Measurements from ENCODE around the gene GAS1.

- TF ChIP-seq CTCF (IDR thresholded peaks at IDR 0.05) (no peak), POLR2A (IDR thresholded peaks at IDR 0.05) (no peak), EP300 (IDR thresholded peaks at IDR 0.05) (no peak), POLR2AphosphoS5 (IDR thresholded peaks at IDR 0.05) (peak in 1 of 2 donors; percentile 28)
Measured at GRCh38 chr9:86947146-86948073, at the start of gene GAS1.
